Measurements from ENCODE around the gene ACSL6.

DNA sequence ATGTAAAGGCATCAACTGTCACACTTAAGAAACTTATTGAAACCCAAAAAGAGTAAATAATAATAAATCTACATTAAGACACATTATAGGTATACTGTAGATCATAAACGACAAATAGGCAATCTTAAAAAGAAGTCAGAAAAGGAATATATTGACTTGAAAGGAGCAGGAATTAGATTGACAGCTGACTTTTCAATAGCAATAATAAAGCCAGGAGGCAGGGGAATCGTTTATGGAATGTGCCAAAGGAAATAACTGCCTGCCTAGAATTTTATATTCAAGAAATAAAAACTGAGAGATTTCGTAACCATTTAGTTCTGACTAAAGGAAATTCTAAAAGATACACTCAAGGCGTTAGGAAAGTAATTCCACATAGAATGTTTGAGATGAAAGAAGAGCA is 21.7 kb upstream of the ACSL6 start:
- TF ChIP-seq, protein P1, sequence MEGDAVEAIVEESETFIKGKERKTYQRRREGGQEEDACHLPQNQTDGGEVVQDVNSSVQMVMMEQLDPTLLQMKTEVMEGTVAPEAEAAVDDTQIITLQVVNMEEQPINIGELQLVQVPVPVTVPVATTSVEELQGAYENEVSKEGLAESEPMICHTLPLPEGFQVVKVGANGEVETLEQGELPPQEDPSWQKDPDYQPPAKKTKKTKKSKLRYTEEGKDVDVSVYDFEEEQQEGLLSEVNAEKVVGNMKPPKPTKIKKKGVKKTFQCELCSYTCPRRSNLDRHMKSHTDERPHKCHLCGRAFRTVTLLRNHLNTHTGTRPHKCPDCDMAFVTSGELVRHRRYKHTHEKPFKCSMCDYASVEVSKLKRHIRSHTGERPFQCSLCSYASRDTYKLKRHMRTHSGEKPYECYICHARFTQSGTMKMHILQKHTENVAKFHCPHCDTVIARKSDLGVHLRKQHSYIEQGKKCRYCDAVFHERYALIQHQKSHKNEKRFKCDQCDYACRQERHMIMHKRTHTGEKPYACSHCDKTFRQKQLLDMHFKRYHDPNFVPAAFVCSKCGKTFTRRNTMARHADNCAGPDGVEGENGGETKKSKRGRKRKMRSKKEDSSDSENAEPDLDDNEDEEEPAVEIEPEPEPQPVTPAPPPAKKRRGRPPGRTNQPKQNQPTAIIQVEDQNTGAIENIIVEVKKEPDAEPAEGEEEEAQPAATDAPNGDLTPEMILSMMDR (IDR thresholded peaks at IDR 0.05; ENCODE audit: poor library complexity): no peak
- TF ChIP-seq EZH2 (IDR thresholded peaks at IDR 0.05; ENCODE audit: borderline replicate concordance) (no peak), EZH2phosphoT487 (IDR thresholded peaks at IDR 0.05; ENCODE audit: low read depth, severe bottlenecking, unreplicated experiment) (no peak)

Measured in hepatocyte (in vitro differentiated cells).